Lower leg skin (tissue), 3 donors: ENCODE results near the gene SECTM1.

Experiments used
- CTCF ChIP-seq, 3 donors: fragments of 450-650 bp; IDR thresholded peaks; one replicate each; pipeline ENCODE4 v1.5.1; 2016; ENCODE audit warnings: antibody characterized with exemption in 3 of 3, mild to moderate bottlenecking in 3 of 3, moderate library complexity in 2 of 3
- POLR2A ChIP-seq, 2 donors: fragments of 450-650 bp; IDR thresholded peaks; one replicate each; pipeline ENCODE4 v1.6.1; 2016 to 2017; ENCODE audit warnings: antibody characterized with exemption in 2 of 2, mild to moderate bottlenecking in 1 of 2, moderate library complexity in 1 of 2

GRCh38 chr17:82349287-82349701 is 15.7 kb upstream of the SECTM1 start:
- TF ChIP-seq CTCF (IDR thresholded peaks at IDR 0.05) (no peak), POLR2A (IDR thresholded peaks at IDR 0.05) (no peak)
